Hippocampal formation (tissue), 2 donors: ENCODE results near the gene ZNF138.

Source experiments
- DNase-seq, 2 donors: peaks; one replicate each; lab custom pipeline; 2025; lab: John Stamatoyannopoulos, UW

The ZNF138 gene

GRCh38 chr7:64875658-64876406 is 81.6 kb downstream of the ZNF138 start:
- no peak for DNase-seq

- peak; percentile 20 to 45 for DNase-seq
Observed at GRCh38 chr7:64876792-64877713, 82.8 kb downstream of the ZNF138 start.

GRCh38 chr7:64877714-64878610 is 83.7 kb downstream of the ZNF138 start:
- DNase-seq: no peak

GRCh38 chr7:64878684-64879083 is 84.5 kb downstream of the ZNF138 start:
- no peak for DNase-seq

- no peak for DNase-seq
Observed at GRCh38 chr7:64879086-64879730, 85.0 kb downstream of the ZNF138 start.

GRCh38 chr7:64879800-64880199 is 85.6 kb downstream of the ZNF138 start:
- DNase-seq: no peak

GRCh38 chr7:64880322-64881297 is 86.4 kb downstream of the ZNF138 start:
- DNase-seq: no peak

GRCh38 chr7:64881461-64882287 is 87.4 kb downstream of the ZNF138 start:
- DNase-seq: no peak

GRCh38 chr7:64882341-64883112 is 88.3 kb downstream of the ZNF138 start:
- DNase-seq: peak; percentile 9 to 73
